GM10266 (cell line): Measurements from ENCODE around the gene GALNT10.

Source experiments
- DNase-seq: peaks from one replicate; pipeline ENCODE4 v3.0.0; 2012; ENCODE audit errors: extremely low spot score
- TF ChIP-seq, protein P1 (sequence below): IDR thresholded peaks from 2 replicates; pipeline ENCODE4 v1.5.1; 2012; ENCODE audit warnings: mild to moderate bottlenecking, low read depth; ENCODE audit not compliant: control insufficient read depth, insufficient read depth; ENCODE audit errors: missing control alignments

Gene GALNT10

DNA sequence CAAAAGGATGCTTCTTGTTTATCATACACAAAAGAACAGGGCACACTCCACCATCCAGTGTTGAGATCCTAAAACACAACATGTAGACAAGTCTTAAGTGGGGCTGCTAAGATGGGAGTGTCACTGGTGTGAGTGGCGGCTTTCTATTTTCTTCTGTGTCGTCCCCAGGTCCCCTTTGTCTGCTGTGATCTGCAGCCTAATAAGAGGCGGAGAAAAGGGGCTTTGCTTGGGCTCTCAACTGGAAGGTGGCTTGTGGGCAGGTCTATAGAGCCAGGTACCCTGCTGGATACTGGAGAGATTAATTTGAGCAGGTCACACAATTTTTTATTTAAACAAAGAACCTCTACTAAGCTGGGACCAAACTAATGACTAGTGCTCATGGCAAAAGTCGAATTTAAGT, 129.2 kb downstream of the GALNT10 start:
- TF ChIP-seq, protein P1, sequence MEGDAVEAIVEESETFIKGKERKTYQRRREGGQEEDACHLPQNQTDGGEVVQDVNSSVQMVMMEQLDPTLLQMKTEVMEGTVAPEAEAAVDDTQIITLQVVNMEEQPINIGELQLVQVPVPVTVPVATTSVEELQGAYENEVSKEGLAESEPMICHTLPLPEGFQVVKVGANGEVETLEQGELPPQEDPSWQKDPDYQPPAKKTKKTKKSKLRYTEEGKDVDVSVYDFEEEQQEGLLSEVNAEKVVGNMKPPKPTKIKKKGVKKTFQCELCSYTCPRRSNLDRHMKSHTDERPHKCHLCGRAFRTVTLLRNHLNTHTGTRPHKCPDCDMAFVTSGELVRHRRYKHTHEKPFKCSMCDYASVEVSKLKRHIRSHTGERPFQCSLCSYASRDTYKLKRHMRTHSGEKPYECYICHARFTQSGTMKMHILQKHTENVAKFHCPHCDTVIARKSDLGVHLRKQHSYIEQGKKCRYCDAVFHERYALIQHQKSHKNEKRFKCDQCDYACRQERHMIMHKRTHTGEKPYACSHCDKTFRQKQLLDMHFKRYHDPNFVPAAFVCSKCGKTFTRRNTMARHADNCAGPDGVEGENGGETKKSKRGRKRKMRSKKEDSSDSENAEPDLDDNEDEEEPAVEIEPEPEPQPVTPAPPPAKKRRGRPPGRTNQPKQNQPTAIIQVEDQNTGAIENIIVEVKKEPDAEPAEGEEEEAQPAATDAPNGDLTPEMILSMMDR: no peak
- no peak for DNase-seq

DNA sequence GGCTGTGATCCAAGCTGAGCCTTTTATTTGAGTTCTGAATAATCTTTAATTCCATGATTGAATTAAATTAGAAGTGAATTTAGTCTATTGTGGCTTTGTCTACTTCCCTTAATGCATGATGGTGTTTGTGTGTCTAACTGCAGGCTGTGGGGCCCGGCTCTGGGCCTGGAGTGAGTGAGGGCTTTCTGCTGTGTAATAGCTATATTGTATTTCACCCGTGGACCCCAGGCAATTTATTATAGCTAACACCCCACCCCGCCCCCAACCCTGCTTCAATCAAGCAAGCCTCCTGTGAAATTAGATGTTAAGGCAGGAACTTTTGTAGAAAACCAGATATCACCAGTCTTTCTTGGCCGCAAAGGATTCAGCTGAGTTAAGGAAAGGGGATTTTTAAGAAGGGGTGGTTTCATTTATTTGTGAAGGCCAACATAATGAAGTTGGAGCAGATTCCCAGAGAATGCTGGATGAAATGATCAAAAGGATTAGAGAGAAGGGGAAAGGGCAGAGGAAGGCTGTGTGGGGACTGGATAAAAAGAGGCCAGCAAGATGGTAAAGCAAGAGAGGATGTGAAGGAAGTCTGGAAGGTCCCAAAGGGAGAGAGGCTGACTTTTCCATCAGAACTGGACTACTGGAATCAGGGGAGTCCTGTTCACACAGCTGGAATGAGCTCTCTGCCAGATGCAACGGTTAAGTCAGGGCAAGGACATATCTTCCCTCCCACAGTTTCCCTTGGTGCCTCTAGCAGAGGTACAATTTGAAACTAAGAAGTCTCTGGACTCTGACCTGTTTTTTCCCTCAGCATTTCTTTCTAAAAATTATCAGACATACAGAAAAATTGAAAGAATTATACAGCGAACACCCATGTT, 129.9 kb downstream of the GALNT10 start:
- TF ChIP-seq, protein P1: no peak
- DNase-seq: no peak

- no peak for DNase-seq
- TF ChIP-seq, protein P1: no peak
These were observed 131.0 kb downstream of the GALNT10 start for GRCh38 chr5:154321546-154321945.

GRCh38 chr5:154324033-154324432, 133.5 kb downstream of the GALNT10 start:
- TF ChIP-seq, protein P1: no peak
- DNase-seq: no peak

DNA sequence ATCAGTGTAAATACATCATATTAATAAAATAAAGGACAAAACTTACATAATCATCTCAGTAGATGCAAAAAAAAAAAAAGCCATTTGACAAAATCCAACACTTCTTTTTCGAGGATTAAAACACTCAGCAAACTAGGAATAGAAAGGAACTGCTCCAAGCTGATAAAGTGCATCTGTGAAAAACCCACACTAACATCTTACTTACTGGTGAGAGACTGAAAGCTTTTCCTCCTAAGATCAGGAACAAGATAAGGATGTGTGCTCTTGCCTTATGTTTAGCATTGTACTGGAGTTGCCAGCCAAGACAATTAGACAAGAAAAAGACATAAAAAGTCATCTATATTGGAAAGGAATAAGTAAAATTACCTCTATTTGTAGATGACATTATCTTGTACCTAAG, 135.0 kb downstream of the GALNT10 start:
- TF ChIP-seq, protein P1: no peak
- DNase-seq: no peak

GRCh38 chr5:154329062-154329461, 138.5 kb downstream of the GALNT10 start:
- TF ChIP-seq, protein P1: no peak
- no peak for DNase-seq

GRCh38 chr5:154329519-154330040, 139.0 kb downstream of the GALNT10 start:
- no peak for DNase-seq
- TF ChIP-seq, protein P1: no peak
